Activated CD4-positive, alpha-beta T cell treated with anti-CD3 and anti-CD28 coated beads for 4 hours (primary cell): Measurements from ENCODE around the gene FKBP2.
"Not testable (repeated sequence)": the region's sequence is repeated elsewhere in the genome, so short reads cannot be mapped to it uniquely, and the experiment has no call there.

Experiments
- DNase-seq, 2 donors: peaks; one replicate each; pipeline ENCODE4 v3.0.0-alpha.2; 2020

Gene FKBP2

GRCh38 chr11:64234647-64235379 is 6.1 kb upstream of the FKBP2 start:
- peak; percentile 32 to 37 for DNase-seq

GRCh38 chr11:64235437-64236161 is 5.3 kb upstream of the FKBP2 start:
- no peak for DNase-seq

- no peak for DNase-seq
Measured at GRCh38 chr11:64237484-64237951, 3.4 kb upstream of the FKBP2 start.

GRCh38 chr11:64238076-64238475 is 2.8 kb upstream of the FKBP2 start:
- no peak for DNase-seq

GRCh38 chr11:64238999-64239398 is 1.9 kb upstream of the FKBP2 start:
- no peak for DNase-seq

- DNase-seq = no peak
Measured at GRCh38 chr11:64239662-64240434, 1.0 kb upstream of the FKBP2 start.

- peak; percentile 99 to 100 for DNase-seq
Measured at GRCh38 chr11:64241241-64241490, 271 bp downstream of the FKBP2 start.

GRCh38 chr11:64241491-64242374 is 838 bp downstream of the FKBP2 start:
- no peak for DNase-seq

GRCh38 chr11:64243236-64243854 is 2.5 kb downstream of the FKBP2 start:
- DNase-seq = no peak

- DNase-seq = no peak
Measured at GRCh38 chr11:64244107-64244506, 3.2 kb downstream of the FKBP2 start.

GRCh38 chr11:64244966-64245365 is 4.1 kb downstream of the FKBP2 start:
- DNase-seq = no peak

- DNase-seq = peak in 1 of 2 donors; percentile 50
Measured at GRCh38 chr11:64245401-64245796, 4.5 kb downstream of the FKBP2 start.

GRCh38 chr11:64245797-64246620 is 5.1 kb downstream of the FKBP2 start:
- peak; percentile 87 to 88 for DNase-seq

- DNase-seq = not testable (repeated sequence)
Measured at GRCh38 chr11:64246621-64246870, 5.7 kb downstream of the FKBP2 start.

- peak; percentile 83 for DNase-seq
Measured at GRCh38 chr11:64246871-64247728, 6.2 kb downstream of the FKBP2 start, which contains the start of gene PPP1R14B. PPP1R14B (minus strand) TSS chr11:64246943; CDS start chr11:64246673, 270 bp downstream.

- DNase-seq = no peak
Measured at GRCh38 chr11:64247729-64248531, 7.0 kb downstream of the FKBP2 start.

GRCh38 chr11:64248578-64248977 is 7.7 kb downstream of the FKBP2 start:
- no peak for DNase-seq

GRCh38 chr11:64249038-64249437 is 8.1 kb downstream of the FKBP2 start:
- no peak for DNase-seq

- no peak for DNase-seq
Measured at GRCh38 chr11:64249563-64250414, 8.9 kb downstream of the FKBP2 start.
